Naive B cell (primary cell): ENCODE measurements around the gene SGCE. TPM values are rescaled to one million over a fixed set of nuclear protein-coding genes. Genes with fewer than 3 reads are reported as not detected.

Source experiments
- ATAC-seq, 2 donors: fragments of 150-1000 bp; cut with Tn5 transposase; 2 replicates each; pipeline ENCODE4 v1.10.0; 2021; ENCODE audit warnings: low read depth in 2 of 2, mild to moderate bottlenecking in 2 of 2, moderate library complexity in 2 of 2
- DNase-seq: peaks from one replicate; pipeline ENCODE4 v3.0.0; 2022
- H3K27ac Mint-ChIP-seq, 6 donors: one replicate each; pipeline ENCODE4 v1.8.0; 2020 to 2022; ENCODE audit warnings: mild to moderate bottlenecking in 6 of 6, mixed read lengths in 6 of 6, moderate library complexity in 5 of 6, inconsistent platforms in 2 of 6
- H3K27me3 Mint-ChIP-seq, 3 donors: one replicate each; pipeline ENCODE4 v1.8.0; 2021 to 2022; ENCODE audit warnings: mixed read lengths in 3 of 3, mild to moderate bottlenecking in 1 of 3
- H3K36me3 Mint-ChIP-seq, 2 donors: one replicate each; pipeline ENCODE4 v1.8.0; 2020 to 2022; ENCODE audit warnings: mixed read lengths in 2 of 2, inconsistent platforms in 1 of 2, mild to moderate bottlenecking in 1 of 2
- H3K4me1 Mint-ChIP-seq, 3 donors: one replicate each; pipeline ENCODE4 v1.8.0; 2020 to 2022; ENCODE audit warnings: mixed read lengths in 3 of 3, inconsistent platforms in 1 of 3, mild to moderate bottlenecking in 1 of 3, moderate library complexity in 1 of 3
- H3K4me3 Mint-ChIP-seq, 8 donors: one replicate each; pipeline ENCODE4 v1.8.0; 2020 to 2022; ENCODE audit warnings: mild to moderate bottlenecking in 8 of 8, mixed read lengths in 8 of 8, moderate library complexity in 8 of 8, inconsistent platforms in 2 of 8
- H3K9me3 Mint-ChIP-seq, 7 donors: one replicate each; pipeline ENCODE4 v1.8.0; 2020 to 2022; ENCODE audit warnings: mixed read lengths in 7 of 7, mild to moderate bottlenecking in 5 of 7, inconsistent platforms in 2 of 7, moderate library complexity in 1 of 7
- polyA plus RNA-seq, 6 donors: library from polyadenylated mRNA; unstranded; fragments of 300-500 nt; fragmentation: Illumina TruSeq; gene quantifications; one replicate each; pipeline ENCODE4 v1.2.3, GENCODE V29; 2021; ENCODE audit warnings: low read depth in 6 of 6

Gene SGCE
- polyA plus RNA-seq, 6 donors from 2014 or later, result 6.4 to 31.9 (median 12.1) TPM

GRCh38 chr7:94671444-94672235 lies 15.7 kb upstream of the SGCE start:
- ATAC-seq, result no peak
- H3K27ac Mint-ChIP-seq, result no peak overlapping the region

GRCh38 chr7:94669773-94670495 lies 14.0 kb upstream of the SGCE start:
- DNase-seq (no peak), ATAC-seq (no peak)
- Mint-ChIP-seq H3K36me3 (no peaks in the 10 kb centered on the region), H3K27ac (no peak overlapping the region), H3K27me3 (peaks cover 0 to 11% (median 8%) of the 10 kb centered on the region in 3 donors), H3K4me1 (peaks cover 0 to 4% (median 0%) of the 10 kb centered on the region in 3 donors), H3K9me3 (peaks cover 0 to 2% (median 0%) of the 10 kb centered on the region in 7 donors), H3K4me3 (no peak overlapping the region)

More at GRCh38 chr7:94671444-94672235, 15.7 kb upstream of the SGCE start:
- peaks cover 0 to 11% (median 8%) of the 10 kb centered on the region in 3 donors for H3K27me3 Mint-ChIP-seq
- H3K36me3 Mint-ChIP-seq, result no peaks in the 10 kb centered on the region
- H3K9me3 Mint-ChIP-seq, result no peaks in the 10 kb centered on the region
- H3K4me3 Mint-ChIP-seq, result no peak overlapping the region
- DNase-seq, result no peak
- peaks cover 0 to 4% (median 0%) of the 10 kb centered on the region in 3 donors for H3K4me1 Mint-ChIP-seq

- no peak overlapping the region for H3K4me3 Mint-ChIP-seq
- H3K36me3 Mint-ChIP-seq, result no peaks in the 10 kb centered on the region
- H3K27me3 Mint-ChIP-seq, result peaks cover 0 to 11% (median 8%) of the 10 kb centered on the region in 3 donors
- H3K4me1 Mint-ChIP-seq, result peaks cover 0 to 4% (median 0%) of the 10 kb centered on the region in 3 donors
- peaks cover 0 to 2% (median 0%) of the 10 kb centered on the region in 7 donors for H3K9me3 Mint-ChIP-seq
- no peak for DNase-seq
- no peak for ATAC-seq
- no peak overlapping the region for H3K27ac Mint-ChIP-seq
Observed at GRCh38 chr7:94666879-94667587, 11.1 kb upstream of the SGCE start.

GRCh38 chr7:94665426-94665825 lies 9.5 kb upstream of the SGCE start:
- no peak for ATAC-seq
- Mint-ChIP-seq H3K4me3 (no peak overlapping the region), H3K36me3 (no peaks in the 10 kb centered on the region)

GRCh38 chr7:94664023-94664422 lies 8.1 kb upstream of the SGCE start:
- Mint-ChIP-seq H3K36me3 (no peaks in the 10 kb centered on the region), H3K27ac (no peak overlapping the region), H3K4me1 (peaks cover 0 to 4% (median 0%) of the 10 kb centered on the region in 3 donors), H3K4me3 (no peak overlapping the region), H3K27me3 (peaks cover 0 to 9% (median 8%) of the 10 kb centered on the region in 3 donors), H3K9me3 (peaks cover 0 to 2% (median 0%) of the 10 kb centered on the region in 7 donors)
- ATAC-seq, result no peak
- no peak for DNase-seq

More at GRCh38 chr7:94665426-94665825, 9.5 kb upstream of the SGCE start:
- Mint-ChIP-seq H3K27me3 (peaks cover 0 to 11% (median 8%) of the 10 kb centered on the region in 3 donors), H3K27ac (no peak overlapping the region), H3K4me1 (peaks cover 0 to 4% (median 0%) of the 10 kb centered on the region in 3 donors), H3K9me3 (peaks cover 0 to 2% (median 0%) of the 10 kb centered on the region in 7 donors)
- no peak for DNase-seq

GRCh38 chr7:94662548-94662947 lies 6.6 kb upstream of the SGCE start:
- Mint-ChIP-seq H3K4me3 (no peak overlapping the region), H3K9me3 (peaks cover 0 to 2% (median 0%) of the 10 kb centered on the region in 7 donors), H3K27me3 (peaks cover 0 to 4% (median 0%) of the 10 kb centered on the region in 3 donors), H3K36me3 (no peaks in the 10 kb centered on the region), H3K4me1 (peaks cover 0 to 4% (median 0%) of the 10 kb centered on the region in 3 donors), H3K27ac (no peak overlapping the region)
- DNase-seq, result no peak
- no peak for ATAC-seq

GRCh38 chr7:94660006-94660405 lies 4.1 kb upstream of the SGCE start:
- Mint-ChIP-seq H3K27me3 (peaks cover 0 to 12% (median 0%) of the 10 kb centered on the region in 3 donors), H3K36me3 (no peaks in the 10 kb centered on the region), H3K4me3 (no peak overlapping the region)

GRCh38 chr7:94658826-94659225 lies 2.9 kb upstream of the SGCE start:
- Mint-ChIP-seq H3K27ac (peak overlapping the region in 1 of 6 donors; percentile 34), H3K4me1 (peaks cover 6 to 25% (median 9%) of the 10 kb centered on the region in 3 donors), H3K36me3 (no peaks in the 10 kb centered on the region), H3K4me3 (peak overlapping the region in 1 of 8 donors; percentile 42), H3K9me3 (peaks cover 0 to 9% (median 2%) of the 10 kb centered on the region in 7 donors), H3K27me3 (peaks cover 0 to 19% (median 0%) of the 10 kb centered on the region in 3 donors)
- no peak for DNase-seq
- no peak for ATAC-seq

More at GRCh38 chr7:94660006-94660405, 4.1 kb upstream of the SGCE start:
- ATAC-seq (no peak), DNase-seq (no peak)
- H3K9me3 Mint-ChIP-seq, result peaks cover 0 to 9% (median 2%) of the 10 kb centered on the region in 7 donors
- peaks cover 4 to 20% (median 9%) of the 10 kb centered on the region in 3 donors for H3K4me1 Mint-ChIP-seq
- no peak overlapping the region for H3K27ac Mint-ChIP-seq

GRCh38 chr7:94657771-94658693 lies 2.1 kb upstream of the SGCE start:
- peak overlapping the region in 3 of 6 donors; percentile 76 to 87 (median 87) for H3K27ac Mint-ChIP-seq
- ATAC-seq, result peak; percentile 72 to 76
- no peaks in the 10 kb centered on the region for H3K36me3 Mint-ChIP-seq
- H3K4me1 Mint-ChIP-seq, result peaks cover 6 to 25% (median 9%) of the 10 kb centered on the region in 3 donors
- H3K4me3 Mint-ChIP-seq, result peak overlapping the region; percentile 85 to 96 (median 90)
- H3K27me3 Mint-ChIP-seq, result peaks cover 0 to 19% (median 0%) of the 10 kb centered on the region in 3 donors
- peaks cover 0 to 9% (median 2%) of the 10 kb centered on the region in 7 donors for H3K9me3 Mint-ChIP-seq
- peak; percentile 95 for DNase-seq

- Mint-ChIP-seq H3K27ac (peak overlapping the region; percentile 59 to 91 (median 82)), H3K9me3 (peaks cover 0 to 9% (median 2%) of the 10 kb centered on the region in 7 donors), H3K36me3 (no peaks in the 10 kb centered on the region), H3K4me3 (peak overlapping the region; percentile 85 to 96 (median 90)), H3K27me3 (peaks cover 0 to 21% (median 3%) of the 10 kb centered on the region in 3 donors), H3K4me1 (peaks cover 6 to 25% (median 9%) of the 10 kb centered on the region in 3 donors)
- ATAC-seq (no peak), DNase-seq (no peak)
Observed at GRCh38 chr7:94656925-94657731, 1.2 kb upstream of the SGCE start.

- H3K36me3 Mint-ChIP-seq, result no peaks in the 10 kb centered on the region
- H3K27me3 Mint-ChIP-seq, result peaks cover 0 to 24% (median 7%) of the 10 kb centered on the region in 3 donors
- peaks cover 6 to 25% (median 9%) of the 10 kb centered on the region in 3 donors for H3K4me1 Mint-ChIP-seq
- peak overlapping the region; percentile 85 to 96 (median 90) for H3K4me3 Mint-ChIP-seq
- peaks cover 0 to 9% (median 2%) of the 10 kb centered on the region in 7 donors for H3K9me3 Mint-ChIP-seq
- ATAC-seq (no peak), DNase-seq (peak; percentile 37)
- H3K27ac Mint-ChIP-seq, result peak overlapping the region; percentile 59 to 91 (median 84)
Observed at GRCh38 chr7:94656658-94656924, 658 bp upstream of the SGCE start.
